HepG2 (cell line): ENCODE data around the gene FLAD1. TPM values are rescaled to one million over a fixed set of nuclear protein-coding genes. Genes with fewer than 3 reads are reported as not detected.

Source experiments
- ADNP ChIP-seq: sonication (generic); formaldehyde crosslinking; IDR thresholded peaks from 2 replicates; pipeline ENCODE4 v1.4.0; 2020; ENCODE audit warnings: missing genetic modification reagents
- IKZF1 ChIP-seq: fragments of 450-650 bp; IDR thresholded peaks from 2 replicates; pipeline ENCODE4 v1.7.1; 2016
- NKX3-1 ChIP-seq: sonication (generic); formaldehyde crosslinking; IDR thresholded peaks from 2 replicates; pipeline ENCODE4 v1.5.0; 2020; ENCODE audit warnings: missing genetic modification reagents
- NR2F6 ChIP-seq, 2 experiments: IDR thresholded peaks; 2 replicates each; pipeline ENCODE4 v1.6.1; 2016; ENCODE audit warnings: antibody characterized with exemption in 1 of 2, mild to moderate bottlenecking in 1 of 2
- RORA ChIP-seq: sonication (generic); formaldehyde crosslinking; IDR thresholded peaks from 2 replicates; pipeline ENCODE4 v1.5.0; 2020; ENCODE audit warnings: mild to moderate bottlenecking, missing genetic modification reagents, moderate library complexity
- SMAD9 ChIP-seq: sonication (generic); formaldehyde crosslinking; IDR thresholded peaks from 2 replicates; pipeline ENCODE4 v1.5.1; 2020; ENCODE audit warnings: mild to moderate bottlenecking, missing genetic modification reagents
- SNAPC2 ChIP-seq: sonication (generic); formaldehyde crosslinking; IDR thresholded peaks from 2 replicates; pipeline ENCODE4 v1.8.1; 2022; ENCODE audit warnings: mild to moderate bottlenecking, missing genetic modification reagents
- TEAD3 ChIP-seq: optimal IDR thresholded peaks from 2 replicates; pipeline ENCODE3; 2016; ENCODE audit warnings: borderline replicate concordance
- ZFP41 ChIP-seq: sonication (generic); formaldehyde crosslinking; IDR thresholded peaks from 2 replicates; pipeline ENCODE4 v1.4.0; 2020; ENCODE audit warnings: mild to moderate bottlenecking, missing genetic modification reagents, borderline replicate concordance
- ZNF10 ChIP-seq: sonication (generic); formaldehyde crosslinking; IDR thresholded peaks from 2 replicates; pipeline ENCODE4 v1.4.0; 2020; ENCODE audit warnings: mild to moderate bottlenecking, low read depth, missing genetic modification reagents, borderline replicate concordance
- ZNF17 ChIP-seq: sonication (generic); formaldehyde crosslinking; IDR thresholded peaks from 2 replicates; pipeline ENCODE4 v1.5.0; 2020; ENCODE audit warnings: mild to moderate bottlenecking, missing genetic modification reagents
- ZNF33A ChIP-seq: sonication (generic); formaldehyde crosslinking; IDR thresholded peaks from 2 replicates; pipeline ENCODE4 v1.5.1; 2020; ENCODE audit warnings: missing genetic modification reagents, mild to moderate bottlenecking, moderate library complexity, borderline replicate concordance
- ZNF451 ChIP-seq: sonication (generic); formaldehyde crosslinking; IDR thresholded peaks from 2 replicates; pipeline ENCODE4 v1.5.0; 2020; ENCODE audit warnings: mild to moderate bottlenecking, missing genetic modification reagents
- ZNF484 ChIP-seq: sonication (generic); formaldehyde crosslinking; IDR thresholded peaks from 2 replicates; pipeline ENCODE4 v1.5.1; 2020; ENCODE audit warnings: mild to moderate bottlenecking, low read depth, missing genetic modification reagents, borderline replicate concordance
- ZNF501 ChIP-seq: sonication (generic); formaldehyde crosslinking; IDR thresholded peaks from 2 replicates; pipeline ENCODE4 v1.5.1; 2020; ENCODE audit warnings: mild to moderate bottlenecking, moderate library complexity, missing genetic modification reagents
- ZNF674 ChIP-seq: sonication (generic); formaldehyde crosslinking; IDR thresholded peaks from 2 replicates; pipeline ENCODE4 v1.5.0; 2020; ENCODE audit warnings: low read depth, mild to moderate bottlenecking, missing genetic modification reagents
- ZNF713 ChIP-seq: sonication (generic); formaldehyde crosslinking; IDR thresholded peaks from 2 replicates; pipeline ENCODE4 v1.4.0; 2020; ENCODE audit warnings: mild to moderate bottlenecking, missing genetic modification reagents
- ZSCAN29 ChIP-seq: sonication (generic); formaldehyde crosslinking; conservative IDR thresholded peaks from 2 replicates; pipeline ENCODE4 v1.4.0; 2020; ENCODE audit warnings: mild to moderate bottlenecking, missing genetic modification reagents
- polyA plus RNA-seq, 8 experiments: library from polyadenylated mRNA; depleted of rRNA in 3 of 8; stranded (reverse) in 7 of 8; unstranded in 1 of 8; fragments of >200 nt; fragmentation: Illumina TruSeq in 4 of 8; extraction: Trizol in 4 of 8; gene quantifications; 2 replicates each; pipeline versions ENCODE4 v1.2.1 to v1.2.3, GENCODE V29; 2011 to 2016; ENCODE audit warnings: low read depth in 4 of 8, missing spikeins in 1 of 8, mixed read lengths in 1 of 8; ENCODE audit not compliant: insufficient read depth in 1 of 8
- total RNA-seq, 5 experiments: library from RNA; depleted of rRNA; stranded (reverse); fragments of >200 nt; fragmentation: Illumina TruSeq; extraction: Trizol; gene quantifications; 2 replicates each; pipeline ENCODE4 v1.2.3, GENCODE V29; 2016; ENCODE audit warnings: low read depth in 1 of 5
- TF ChIP-seq, protein P1 (sequence below): sonication (generic); formaldehyde crosslinking; IDR thresholded peaks from 2 replicates; pipeline ENCODE4 v1.4.0; 2020; ENCODE audit warnings: mild to moderate bottlenecking, missing genetic modification reagents
- TF ChIP-seq, protein P2 (sequence below): sonication (generic); formaldehyde crosslinking; IDR thresholded peaks from 2 replicates; pipeline ENCODE4 v1.8.1; 2023; ENCODE audit warnings: mild to moderate bottlenecking, inconsistent platforms, moderate library complexity, missing genetic modification reagents, borderline replicate concordance
- TF ChIP-seq, protein P3 (sequence below): sonication (generic); formaldehyde crosslinking; IDR thresholded peaks from 2 replicates; pipeline ENCODE4 v1.5.0; 2020; ENCODE audit warnings: mild to moderate bottlenecking, missing genetic modification reagents
- TF ChIP-seq, protein P4 (sequence below): sonication (generic); formaldehyde crosslinking; IDR thresholded peaks from 2 replicates; pipeline ENCODE4 v1.4.0; 2020; ENCODE audit warnings: missing genetic modification reagents, borderline replicate concordance

Gene FLAD1
- total and polyA plus RNA-seq, 2 of the 13 experiments (the other 11 are each of a cell fraction or from before 2014, with no cell fraction given), result 25.9 to 32.8 TPM

DNA sequence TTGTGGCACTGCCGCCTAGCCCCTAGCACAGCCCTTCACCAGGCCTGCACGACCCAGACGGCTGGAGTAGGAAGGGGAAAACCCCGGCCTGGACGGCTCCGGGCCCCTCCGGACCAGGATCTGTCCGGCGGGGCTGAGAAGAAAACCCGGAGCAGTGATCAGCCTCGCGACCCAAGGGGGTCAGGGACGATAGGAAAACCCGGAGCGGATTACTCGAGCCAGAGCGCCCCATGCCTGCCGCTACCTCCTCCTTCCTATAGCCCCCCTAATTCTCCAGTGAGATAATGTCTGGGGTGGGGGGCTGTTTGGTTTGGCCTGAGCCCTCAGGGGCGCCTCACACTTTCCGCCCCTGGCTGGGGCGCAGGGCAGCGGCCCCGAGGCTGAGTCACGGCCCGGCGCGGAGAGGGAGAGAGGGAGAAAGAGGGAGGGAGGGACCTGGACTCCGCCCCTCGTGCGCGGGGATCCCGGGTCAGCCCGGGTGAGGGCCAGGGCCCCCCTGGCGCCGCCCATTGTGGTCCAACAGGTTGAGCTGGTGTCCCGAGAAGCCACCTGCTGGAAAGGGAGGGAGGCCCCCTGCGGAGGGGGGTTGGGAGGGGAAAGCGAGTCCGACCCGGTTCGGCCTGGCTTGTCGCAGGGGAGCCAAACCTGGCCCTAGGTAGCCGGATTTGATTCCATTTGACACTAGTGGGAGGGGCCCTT lies 17.7 kb downstream of the FLAD1 start (continued):
- TF ChIP-seq NKX3-1 (no peak), ZFP41 (CRISPR knock-in tag) (no peak), ZNF17 (CRISPR knock-in tag) (no peak), ZNF33A (CRISPR knock-in tag) (no peak), NR2F6 (IDR thresholded peaks at IDR 0.05) (peak; percentile 50), NR2F6 (CRISPR knock-in tag; IDR thresholded peaks at IDR 0.05) (peak; percentile 77), ZNF501 (CRISPR knock-in tag) (peak; percentile 78), ZNF484 (no peak), ZSCAN29 (CRISPR knock-in tag) (peak; percentile 55; the same call in 1 of the 2 replicates), SNAPC2 (CRISPR knock-in tag) (0 out of 2 replicates have a peak, but pooled peaks have one; percentile 60), SMAD9 (CRISPR knock-in tag) (no peak), TEAD3 (CRISPR knock-in tag) (no peak), ZNF674 (CRISPR knock-in tag) (no peak), RORA (CRISPR knock-in tag) (no peak), IKZF1 (no peak), ZNF10 (no peak), ZNF713 (CRISPR knock-in tag) (0 out of 2 replicates have a peak, but pooled peaks have one; percentile 68), ADNP (CRISPR knock-in tag) (no peak), ZNF451 (0 out of 2 replicates have a peak, but pooled peaks have one; percentile 28)
- TF ChIP-seq, protein P1, sequence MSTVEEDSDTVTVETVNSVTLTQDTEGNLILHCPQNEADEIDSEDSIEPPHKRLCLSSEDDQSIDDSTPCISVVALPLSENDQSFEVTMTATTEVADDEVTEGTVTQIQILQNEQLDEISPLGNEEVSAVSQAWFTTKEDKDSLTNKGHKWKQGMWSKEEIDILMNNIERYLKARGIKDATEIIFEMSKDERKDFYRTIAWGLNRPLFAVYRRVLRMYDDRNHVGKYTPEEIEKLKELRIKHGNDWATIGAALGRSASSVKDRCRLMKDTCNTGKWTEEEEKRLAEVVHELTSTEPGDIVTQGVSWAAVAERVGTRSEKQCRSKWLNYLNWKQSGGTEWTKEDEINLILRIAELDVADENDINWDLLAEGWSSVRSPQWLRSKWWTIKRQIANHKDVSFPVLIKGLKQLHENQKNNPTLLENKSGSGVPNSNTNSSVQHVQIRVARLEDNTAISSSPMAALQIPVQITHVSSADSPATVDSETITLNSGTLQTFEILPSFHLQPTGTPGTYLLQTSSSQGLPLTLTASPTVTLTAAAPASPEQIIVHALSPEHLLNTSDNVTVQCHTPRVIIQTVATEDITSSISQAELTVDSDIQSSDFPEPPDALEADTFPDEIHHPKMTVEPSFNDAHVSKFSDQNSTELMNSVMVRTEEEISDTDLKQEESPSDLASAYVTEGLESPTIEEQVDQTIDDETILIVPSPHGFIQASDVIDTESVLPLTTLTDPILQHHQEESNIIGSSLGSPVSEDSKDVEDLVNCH (CRISPR knock-in tag), result no peak
- TF ChIP-seq, protein P2, sequence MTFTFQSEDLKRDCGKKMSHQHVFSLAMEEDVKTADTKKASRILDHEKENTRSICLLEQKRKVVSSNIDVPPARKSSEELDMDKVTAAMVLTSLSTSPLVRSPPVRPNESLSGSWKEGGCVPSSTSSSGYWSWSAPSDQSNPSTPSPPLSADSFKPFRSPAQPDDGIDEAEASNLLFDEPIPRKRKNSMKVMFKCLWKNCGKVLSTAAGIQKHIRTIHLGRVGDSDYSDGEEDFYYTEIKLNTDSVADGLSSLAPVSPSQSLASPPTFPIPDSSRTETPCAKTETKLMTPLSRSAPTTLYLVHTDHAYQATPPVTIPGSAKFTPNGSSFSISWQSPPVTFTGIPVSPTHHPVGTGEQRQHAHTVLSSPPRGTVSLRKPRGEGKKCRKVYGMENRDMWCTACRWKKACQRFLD (CRISPR knock-in tag), result no peak
- TF ChIP-seq, protein P3, sequence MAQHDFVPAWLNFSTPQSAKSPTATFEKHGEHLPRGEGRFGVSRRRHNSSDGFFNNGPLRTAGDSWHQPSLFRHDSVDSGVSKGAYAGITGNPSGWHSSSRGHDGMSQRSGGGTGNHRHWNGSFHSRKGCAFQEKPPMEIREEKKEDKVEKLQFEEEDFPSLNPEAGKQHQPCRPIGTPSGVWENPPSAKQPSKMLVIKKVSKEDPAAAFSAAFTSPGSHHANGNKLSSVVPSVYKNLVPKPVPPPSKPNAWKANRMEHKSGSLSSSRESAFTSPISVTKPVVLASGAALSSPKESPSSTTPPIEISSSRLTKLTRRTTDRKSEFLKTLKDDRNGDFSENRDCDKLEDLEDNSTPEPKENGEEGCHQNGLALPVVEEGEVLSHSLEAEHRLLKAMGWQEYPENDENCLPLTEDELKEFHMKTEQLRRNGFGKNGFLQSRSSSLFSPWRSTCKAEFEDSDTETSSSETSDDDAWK, result no peak
- TF ChIP-seq, protein P4, sequence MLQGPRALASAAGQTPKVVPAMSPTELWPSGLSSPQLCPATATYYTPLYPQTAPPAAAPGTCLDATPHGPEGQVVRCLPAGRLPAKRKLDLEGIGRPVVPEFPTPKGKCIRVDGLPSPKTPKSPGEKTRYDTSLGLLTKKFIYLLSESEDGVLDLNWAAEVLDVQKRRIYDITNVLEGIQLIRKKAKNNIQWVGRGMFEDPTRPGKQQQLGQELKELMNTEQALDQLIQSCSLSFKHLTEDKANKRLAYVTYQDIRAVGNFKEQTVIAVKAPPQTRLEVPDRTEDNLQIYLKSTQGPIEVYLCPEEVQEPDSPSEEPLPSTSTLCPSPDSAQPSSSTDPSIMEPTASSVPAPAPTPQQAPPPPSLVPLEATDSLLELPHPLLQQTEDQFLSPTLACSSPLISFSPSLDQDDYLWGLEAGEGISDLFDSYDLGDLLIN (CRISPR knock-in tag), result no peak
